HepG2 (cell line): ENCODE results near the gene DUXA. TPM values are rescaled to one million over a fixed set of nuclear protein-coding genes. Genes with fewer than 3 reads are reported as not detected.

Experiments
- ATF7-NPFF ChIP-seq: sonication (generic); formaldehyde crosslinking; IDR thresholded peaks from 2 replicates; pipeline ENCODE4 v1.8.1; 2023; ENCODE audit warnings: mild to moderate bottlenecking, low read depth, missing genetic modification reagents, moderate library complexity
- FOXJ3 ChIP-seq: sonication (generic); formaldehyde crosslinking; IDR thresholded peaks from 2 replicates; pipeline ENCODE4 v1.4.0; 2020; ENCODE audit warnings: missing genetic modification reagents, mild to moderate bottlenecking, borderline replicate concordance
- ISL2 ChIP-seq: sonication (generic); formaldehyde crosslinking; IDR thresholded peaks from 2 replicates; pipeline ENCODE4 v1.5.0; 2020; ENCODE audit warnings: missing genetic modification reagents
- KDM5B ChIP-seq: sonication (generic); formaldehyde crosslinking; IDR thresholded peaks from 2 replicates; pipeline ENCODE4 v1.4.0; 2020; ENCODE audit warnings: missing genetic modification reagents, mild to moderate bottlenecking, borderline replicate concordance
- MTF2 ChIP-seq: sonication (generic); formaldehyde crosslinking; IDR thresholded peaks from 2 replicates; pipeline ENCODE4 v1.5.0; 2020; ENCODE audit warnings: missing genetic modification reagents, borderline replicate concordance
- NFKB2 ChIP-seq: sonication (generic); formaldehyde crosslinking; IDR thresholded peaks from 2 replicates; pipeline ENCODE4 v1.4.0; 2020; ENCODE audit warnings: missing genetic modification reagents, borderline replicate concordance
- SOX6 ChIP-seq, 2 experiments: fragments of 450-650 bp in 1 of 2; sonication (generic) in 1 of 2; formaldehyde crosslinking in 1 of 2; IDR thresholded peaks; 2 replicates each; pipeline versions ENCODE4 v1.4.0 to v1.6.1; 2017 to 2020; ENCODE audit warnings: antibody characterized with exemption in 1 of 2, mild to moderate bottlenecking in 1 of 2, missing genetic modification reagents in 1 of 2
- TCF7L2 ChIP-seq: IDR thresholded peaks from 2 replicates; pipeline ENCODE4 v1.6.1; 2011; ENCODE audit warnings: mild to moderate bottlenecking, low read depth, low read length, moderate library complexity
- TFDP2 ChIP-seq: sonication (generic); formaldehyde crosslinking; IDR thresholded peaks from 2 replicates; pipeline ENCODE4 v1.4.0; 2020; ENCODE audit warnings: missing genetic modification reagents
- ZBED4 ChIP-seq: sonication (generic); formaldehyde crosslinking; IDR thresholded peaks from 2 replicates; pipeline ENCODE4 v1.4.0; 2020; ENCODE audit warnings: missing genetic modification reagents, borderline replicate concordance
- ZFP37 ChIP-seq: sonication (generic); formaldehyde crosslinking; IDR thresholded peaks from 2 replicates; pipeline ENCODE4 v1.4.0; 2020; ENCODE audit warnings: missing genetic modification reagents, borderline replicate concordance
- ZNF253 ChIP-seq: sonication (generic); formaldehyde crosslinking; IDR thresholded peaks from 2 replicates; pipeline ENCODE4 v1.8.0; 2022; ENCODE audit warnings: mild to moderate bottlenecking, missing genetic modification reagents, borderline replicate concordance
- ZSCAN25 ChIP-seq: sonication (generic); formaldehyde crosslinking; IDR thresholded peaks from 2 replicates; pipeline ENCODE4 v1.8.0; 2022; ENCODE audit warnings: mild to moderate bottlenecking, missing genetic modification reagents
- polyA plus RNA-seq, 8 experiments: library from polyadenylated mRNA; depleted of rRNA in 3 of 8; stranded (reverse) in 7 of 8; unstranded in 1 of 8; fragments of >200 nt; fragmentation: Illumina TruSeq in 4 of 8; extraction: Trizol in 4 of 8; gene quantifications; 2 replicates each; pipeline versions ENCODE4 v1.2.1 to v1.2.3, GENCODE V29; 2011 to 2016; ENCODE audit warnings: low read depth in 4 of 8, missing spikeins in 1 of 8, mixed read lengths in 1 of 8; ENCODE audit not compliant: insufficient read depth in 1 of 8
- total RNA-seq, 5 experiments: library from RNA; depleted of rRNA; stranded (reverse); fragments of >200 nt; fragmentation: Illumina TruSeq; extraction: Trizol; gene quantifications; 2 replicates each; pipeline ENCODE4 v1.2.3, GENCODE V29; 2016; ENCODE audit warnings: low read depth in 1 of 5
- TF ChIP-seq, protein P1 (sequence below): sonication (generic); formaldehyde crosslinking; IDR thresholded peaks from 2 replicates; pipeline ENCODE4 v1.5.0; 2020; ENCODE audit warnings: mild to moderate bottlenecking, missing genetic modification reagents
- TF ChIP-seq, protein P2 (sequence below): IDR thresholded peaks from 2 replicates; pipeline ENCODE4 v1.6.1; 2016; ENCODE audit warnings: missing compliant biosample characterization, missing genetic modification reagents, borderline replicate concordance
- TF ChIP-seq, protein P3 (sequence below): sonication (generic); formaldehyde crosslinking; IDR thresholded peaks from 2 replicates; pipeline ENCODE4 v1.5.0; 2020; ENCODE audit warnings: missing genetic modification reagents, mild to moderate bottlenecking, borderline replicate concordance

DUXA gene
- total and polyA plus RNA-seq, 2 of the 13 experiments (the other 11 are each of a cell fraction or from before 2014, with no cell fraction given): not detected

- TF ChIP-seq, protein P1, sequence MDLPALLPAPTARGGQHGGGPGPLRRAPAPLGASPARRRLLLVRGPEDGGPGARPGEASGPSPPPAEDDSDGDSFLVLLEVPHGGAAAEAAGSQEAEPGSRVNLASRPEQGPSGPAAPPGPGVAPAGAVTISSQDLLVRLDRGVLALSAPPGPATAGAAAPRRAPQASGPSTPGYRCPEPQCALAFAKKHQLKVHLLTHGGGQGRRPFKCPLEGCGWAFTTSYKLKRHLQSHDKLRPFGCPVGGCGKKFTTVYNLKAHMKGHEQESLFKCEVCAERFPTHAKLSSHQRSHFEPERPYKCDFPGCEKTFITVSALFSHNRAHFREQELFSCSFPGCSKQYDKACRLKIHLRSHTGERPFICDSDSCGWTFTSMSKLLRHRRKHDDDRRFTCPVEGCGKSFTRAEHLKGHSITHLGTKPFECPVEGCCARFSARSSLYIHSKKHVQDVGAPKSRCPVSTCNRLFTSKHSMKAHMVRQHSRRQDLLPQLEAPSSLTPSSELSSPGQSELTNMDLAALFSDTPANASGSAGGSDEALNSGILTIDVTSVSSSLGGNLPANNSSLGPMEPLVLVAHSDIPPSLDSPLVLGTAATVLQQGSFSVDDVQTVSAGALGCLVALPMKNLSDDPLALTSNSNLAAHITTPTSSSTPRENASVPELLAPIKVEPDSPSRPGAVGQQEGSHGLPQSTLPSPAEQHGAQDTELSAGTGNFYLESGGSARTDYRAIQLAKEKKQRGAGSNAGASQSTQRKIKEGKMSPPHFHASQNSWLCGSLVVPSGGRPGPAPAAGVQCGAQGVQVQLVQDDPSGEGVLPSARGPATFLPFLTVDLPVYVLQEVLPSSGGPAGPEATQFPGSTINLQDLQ (CRISPR knock-in tag): no peak
- no peak for TF ChIP-seq ATF7-NPFF (CRISPR knock-in tag)
- no peak for TF ChIP-seq ZNF253 (CRISPR knock-in tag)
- TF ChIP-seq ISL2 (CRISPR knock-in tag): no peak
- TF ChIP-seq ZSCAN25 (CRISPR knock-in tag): peak; percentile 32; the same call in 1 of the 2 replicates
- TF ChIP-seq NFKB2 (CRISPR knock-in tag): no peak
- TF ChIP-seq, protein P2, sequence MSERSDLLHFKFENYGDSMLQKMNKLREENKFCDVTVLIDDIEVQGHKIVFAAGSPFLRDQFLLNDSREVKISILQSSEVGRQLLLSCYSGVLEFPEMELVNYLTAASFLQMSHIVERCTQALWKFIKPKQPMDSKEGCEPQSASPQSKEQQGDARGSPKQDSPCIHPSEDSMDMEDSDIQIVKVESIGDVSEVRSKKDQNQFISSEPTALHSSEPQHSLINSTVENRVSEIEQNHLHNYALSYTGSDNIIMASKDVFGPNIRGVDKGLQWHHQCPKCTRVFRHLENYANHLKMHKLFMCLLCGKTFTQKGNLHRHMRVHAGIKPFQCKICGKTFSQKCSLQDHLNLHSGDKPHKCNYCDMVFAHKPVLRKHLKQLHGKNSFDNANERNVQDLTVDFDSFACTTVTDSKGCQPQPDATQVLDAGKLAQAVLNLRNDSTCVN (CRISPR knock-in tag): no peak
- TF ChIP-seq ZFP37 (CRISPR knock-in tag): 0 out of 2 replicates have a peak, but pooled peaks have one; percentile 22
- no peak for TF ChIP-seq SOX6 (IDR thresholded peaks at IDR 0.05)
- peak; percentile 40; the same call in 1 of the 2 replicates for TF ChIP-seq SOX6 (CRISPR knock-in tag; IDR thresholded peaks at IDR 0.05)
- peak; percentile 74 for TF ChIP-seq MTF2 (CRISPR knock-in tag)
- TF ChIP-seq KDM5B: peak; percentile 77; the same call in 1 of the 2 replicates
- no peak for TF ChIP-seq TFDP2 (CRISPR knock-in tag)
- no peak for TF ChIP-seq TCF7L2
- TF ChIP-seq FOXJ3 (CRISPR knock-in tag): no peak
- no peak for TF ChIP-seq ZBED4 (CRISPR knock-in tag)
- TF ChIP-seq, protein P3, sequence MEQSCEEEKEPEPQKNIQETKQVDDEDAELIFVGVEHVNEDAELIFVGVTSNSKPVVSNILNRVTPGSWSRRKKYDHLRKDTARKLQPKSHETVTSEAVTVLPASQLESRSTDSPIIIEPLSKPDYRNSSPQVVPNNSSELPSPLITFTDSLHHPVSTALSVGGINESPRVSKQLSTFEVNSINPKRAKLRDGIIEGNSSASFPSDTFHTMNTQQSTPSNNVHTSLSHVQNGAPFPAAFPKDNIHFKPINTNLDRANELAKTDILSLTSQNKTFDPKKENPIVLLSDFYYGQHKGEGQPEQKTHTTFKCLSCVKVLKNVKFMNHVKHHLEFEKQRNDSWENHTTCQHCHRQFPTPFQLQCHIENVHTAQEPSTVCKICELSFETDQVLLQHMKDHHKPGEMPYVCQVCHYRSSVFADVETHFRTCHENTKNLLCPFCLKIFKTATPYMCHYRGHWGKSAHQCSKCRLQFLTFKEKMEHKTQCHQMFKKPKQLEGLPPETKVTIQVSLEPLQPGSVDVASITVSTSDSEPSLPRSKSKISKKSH: 0 out of 2 replicates have a peak, but pooled peaks have one; percentile 55
Observed at GRCh38 chr19:57191141-57192076, 24.1 kb upstream of the DUXA start, which contains the start of gene ZNF264 (continued).
